ENCODE results near the gene COL17A1. TPM values are rescaled to one million over a fixed set of nuclear protein-coding genes. Genes with fewer than 3 reads are reported as not detected.

COL17A1 gene
- total RNA-seq, 1 experiment from 2014 or later, result 41.3 TPM

DNA sequence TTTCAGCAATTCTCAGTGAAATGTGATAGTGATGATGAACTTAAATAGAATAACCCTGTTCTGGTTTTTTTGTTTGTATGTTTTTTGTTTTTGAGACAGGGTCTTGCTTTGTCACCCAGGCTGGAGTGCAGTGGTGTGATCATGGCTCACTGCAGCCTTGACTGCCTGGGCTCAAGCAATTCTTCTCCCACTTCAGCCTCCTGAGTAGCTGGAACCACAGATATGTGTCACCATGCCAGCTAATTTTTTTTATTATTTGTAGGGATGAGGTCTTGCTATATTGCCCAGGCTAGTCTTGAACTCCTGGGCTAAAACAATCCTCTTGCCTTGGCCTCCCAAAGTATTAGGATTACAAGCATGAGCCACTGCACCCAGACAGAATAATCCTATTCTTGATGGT is 14.3 kb upstream of the COL17A1 start:
- H3K4me1 ChIP-seq (replicated peaks; ENCODE audit: insufficient read depth), result peaks cover 21% of the 10 kb centered on the region
- peaks cover 9% of the 10 kb centered on the region; the same call in 1 of the 2 replicates for H3F3A ChIP-seq (ENCODE audit: insufficient read depth, low read depth)
- no peaks in the 10 kb centered on the region for H3K27me3 ChIP-seq (ENCODE audit: insufficient read depth, low read depth)
- ChIA-PET POLR2A (ENCODE audit: unreplicated experiment) (no interaction called here), CTCF (interaction anchor here (0.6 kb wide), 1 partner anchor 21 kb away, joined by 20 read pairs; no protein-coding TSS in a partner anchor)
- H3K27ac ChIP-seq, result peak overlapping the region; percentile 57
- no peak overlapping the region for H3K4me3 ChIP-seq
- DNase-seq, result no peak
- H3K79me2 ChIP-seq (ENCODE audit: low read depth), result no peaks in the 10 kb centered on the region
- H2AFZ ChIP-seq, result no peak overlapping the region
- intact Hi-C loops (cut with micrococcal nuclease; ENCODE audit: unreplicated experiment), result loop anchor here (2.0 kb wide), 1 partner anchor 31 kb away; no protein-coding TSS in a partner anchor
- no peaks in the 10 kb centered on the region for H4K20me1 ChIP-seq (ENCODE audit: insufficient read depth)
- H3K9me3 ChIP-seq (ENCODE audit: insufficient read depth, low read depth), result no peaks in the 10 kb centered on the region
- TF ChIP-seq, protein P1, sequence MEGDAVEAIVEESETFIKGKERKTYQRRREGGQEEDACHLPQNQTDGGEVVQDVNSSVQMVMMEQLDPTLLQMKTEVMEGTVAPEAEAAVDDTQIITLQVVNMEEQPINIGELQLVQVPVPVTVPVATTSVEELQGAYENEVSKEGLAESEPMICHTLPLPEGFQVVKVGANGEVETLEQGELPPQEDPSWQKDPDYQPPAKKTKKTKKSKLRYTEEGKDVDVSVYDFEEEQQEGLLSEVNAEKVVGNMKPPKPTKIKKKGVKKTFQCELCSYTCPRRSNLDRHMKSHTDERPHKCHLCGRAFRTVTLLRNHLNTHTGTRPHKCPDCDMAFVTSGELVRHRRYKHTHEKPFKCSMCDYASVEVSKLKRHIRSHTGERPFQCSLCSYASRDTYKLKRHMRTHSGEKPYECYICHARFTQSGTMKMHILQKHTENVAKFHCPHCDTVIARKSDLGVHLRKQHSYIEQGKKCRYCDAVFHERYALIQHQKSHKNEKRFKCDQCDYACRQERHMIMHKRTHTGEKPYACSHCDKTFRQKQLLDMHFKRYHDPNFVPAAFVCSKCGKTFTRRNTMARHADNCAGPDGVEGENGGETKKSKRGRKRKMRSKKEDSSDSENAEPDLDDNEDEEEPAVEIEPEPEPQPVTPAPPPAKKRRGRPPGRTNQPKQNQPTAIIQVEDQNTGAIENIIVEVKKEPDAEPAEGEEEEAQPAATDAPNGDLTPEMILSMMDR (conservative IDR thresholded peaks at IDR 0.05), result no peak
- no peak for TF ChIP-seq EZH2 (IDR thresholded peaks at IDR 0.05; ENCODE audit: low read depth)
- no peaks in the 10 kb centered on the region for H3K9me2 ChIP-seq (ENCODE audit: insufficient read depth)
- TSS peak; percentile 65 for BruUV-seq (replicated peaks)
- H3K36me3 ChIP-seq (ENCODE audit: low read depth), result no peaks in the 10 kb centered on the region
- peak overlapping the region; percentile 35 for H3K4me2 ChIP-seq

GRCh38 chr10:104099269-104099668 is 13.6 kb upstream of the COL17A1 start:
- H3K27me3 ChIP-seq (ENCODE audit: insufficient read depth, low read depth), result no peaks in the 10 kb centered on the region
- H3K9me2 ChIP-seq (ENCODE audit: insufficient read depth), result no peaks in the 10 kb centered on the region
- no peaks in the 10 kb centered on the region for H3K36me3 ChIP-seq (ENCODE audit: low read depth)
- CTCF ChIA-PET, result no interaction called here
- no peak overlapping the region for H3K4me3 ChIP-seq
- POLR2A ChIA-PET (ENCODE audit: unreplicated experiment), result no interaction called here
- intact Hi-C loops (cut with micrococcal nuclease; ENCODE audit: unreplicated experiment), result no loop called here
- H3F3A ChIP-seq (ENCODE audit: insufficient read depth, low read depth), result peaks cover 12% of the 10 kb centered on the region; the same call in 1 of the 2 replicates
- H3K4me1 ChIP-seq (replicated peaks; ENCODE audit: insufficient read depth), result peaks cover 16% of the 10 kb centered on the region
- H3K9me3 ChIP-seq (ENCODE audit: insufficient read depth, low read depth), result no peaks in the 10 kb centered on the region
- peak in 1 of 2 experiments; percentile 83 for DNase-seq
- H4K20me1 ChIP-seq (ENCODE audit: insufficient read depth), result no peaks in the 10 kb centered on the region
- H3K27ac ChIP-seq, result peak overlapping the region; percentile 57
- TF ChIP-seq, protein P1 (conservative IDR thresholded peaks at IDR 0.05), result no peak
- peak overlapping the region; percentile 35 for H3K4me2 ChIP-seq
- BruUV-seq (replicated peaks), result no TSS peak
- no peaks in the 10 kb centered on the region for H3K79me2 ChIP-seq (ENCODE audit: low read depth)
- no peak overlapping the region for H2AFZ ChIP-seq

GRCh38 chr10:104098358-104098925 is 12.8 kb upstream of the COL17A1 start:
- no peak overlapping the region for H3K4me3 ChIP-seq
- peak overlapping the region; percentile 57 for H3K27ac ChIP-seq
- intact Hi-C loops (cut with micrococcal nuclease; ENCODE audit: unreplicated experiment), result no loop called here
- peaks cover 16% of the 10 kb centered on the region for H3K4me1 ChIP-seq (replicated peaks; ENCODE audit: insufficient read depth)
- no peak overlapping the region for H3K4me2 ChIP-seq
- no peaks in the 10 kb centered on the region for H4K20me1 ChIP-seq (ENCODE audit: insufficient read depth)
- H2AFZ ChIP-seq, result no peak overlapping the region
- H3K79me2 ChIP-seq (ENCODE audit: low read depth), result no peaks in the 10 kb centered on the region
- POLR2A ChIA-PET (ENCODE audit: unreplicated experiment), result interaction anchor here (0.6 kb wide), 1 partner anchor 23 kb away, joined by 5 read pairs; no protein-coding TSS in a partner anchor
- no TSS peak for BruUV-seq (replicated peaks)
- H3K27me3 ChIP-seq (ENCODE audit: insufficient read depth, low read depth), result no peaks in the 10 kb centered on the region
- DNase-seq, result no peak
- CTCF ChIA-PET, result no interaction called here
- H3K9me2 ChIP-seq (ENCODE audit: insufficient read depth), result no peaks in the 10 kb centered on the region
- H3K36me3 ChIP-seq (ENCODE audit: low read depth), result no peaks in the 10 kb centered on the region
- H3F3A ChIP-seq (ENCODE audit: insufficient read depth, low read depth), result peaks cover 20% of the 10 kb centered on the region
- 0 out of 2 replicates have a peak, but pooled peaks cover 4% of the 10 kb centered on the region for H3K9me3 ChIP-seq (ENCODE audit: insufficient read depth, low read depth)
- TF ChIP-seq, protein P1 (conservative IDR thresholded peaks at IDR 0.05), result no peak
- no peak for TF ChIP-seq EZH2 (IDR thresholded peaks at IDR 0.05; ENCODE audit: low read depth)

Data from PC-9 (cell line).